Activated T-cell treated with anti-CD3 and anti-CD28 coated beads for 48 hours (primary cell): ENCODE results near the gene FBN1.

ENCODE experiments used
- DNase-seq: peaks from one replicate; pipeline ENCODE4 v3.0.0-alpha.2; 2020; ENCODE audit warnings: low read depth

FBN1 gene

DNA sequence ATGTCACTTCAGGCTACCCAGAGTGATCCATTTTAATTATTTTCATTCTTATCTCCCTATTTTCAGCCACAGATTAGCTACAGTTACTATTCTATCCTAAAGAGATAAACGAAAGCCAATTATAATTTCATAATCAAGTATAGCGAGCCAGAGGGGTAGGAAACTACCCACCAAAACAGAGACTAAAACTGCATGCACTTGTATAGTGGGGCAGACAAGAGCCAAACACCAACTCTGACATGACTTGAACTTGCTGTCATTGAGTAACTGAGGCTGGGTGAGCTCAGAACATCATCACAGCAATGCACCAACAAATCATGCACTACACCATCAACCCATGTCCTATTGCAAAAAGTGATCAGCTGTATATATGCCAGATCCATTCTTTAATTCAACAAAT is 64.8 kb downstream of the FBN1 start:
- DNase-seq: no peak

DNA sequence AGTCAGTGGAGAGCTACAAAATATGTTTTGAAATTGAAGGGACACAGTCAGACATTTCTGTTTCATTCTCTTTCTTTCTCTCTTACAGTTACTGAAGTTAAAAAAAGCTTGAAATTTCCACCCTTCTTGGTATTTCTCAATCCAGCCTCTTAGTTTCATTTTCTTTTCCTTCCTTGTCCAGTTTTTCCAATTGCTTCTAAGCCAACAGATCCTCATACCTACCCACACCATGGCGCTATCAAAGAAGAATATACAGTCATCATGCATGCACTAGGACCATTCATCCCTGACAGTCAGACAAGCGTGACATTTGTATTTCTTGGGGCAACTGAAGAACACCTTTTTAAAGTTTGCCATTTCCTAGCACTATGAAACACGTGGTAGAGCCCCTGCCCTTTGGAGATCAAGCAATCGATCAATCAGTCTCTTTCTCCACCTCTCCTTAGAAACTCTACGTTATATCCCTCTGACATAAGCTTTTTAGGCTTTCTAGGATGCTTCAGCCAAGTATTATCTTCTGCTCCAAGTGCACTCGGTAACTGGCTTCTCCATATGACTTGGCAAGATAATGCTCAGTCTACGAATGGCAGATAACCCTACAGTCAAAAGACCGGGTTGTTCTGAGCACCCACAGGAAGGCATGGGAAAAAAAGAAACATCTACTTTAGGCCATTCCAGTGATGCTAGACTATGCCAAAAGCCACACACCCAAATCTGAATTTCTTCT is 65.4 kb downstream of the FBN1 start:
- DNase-seq: no peak

DNA sequence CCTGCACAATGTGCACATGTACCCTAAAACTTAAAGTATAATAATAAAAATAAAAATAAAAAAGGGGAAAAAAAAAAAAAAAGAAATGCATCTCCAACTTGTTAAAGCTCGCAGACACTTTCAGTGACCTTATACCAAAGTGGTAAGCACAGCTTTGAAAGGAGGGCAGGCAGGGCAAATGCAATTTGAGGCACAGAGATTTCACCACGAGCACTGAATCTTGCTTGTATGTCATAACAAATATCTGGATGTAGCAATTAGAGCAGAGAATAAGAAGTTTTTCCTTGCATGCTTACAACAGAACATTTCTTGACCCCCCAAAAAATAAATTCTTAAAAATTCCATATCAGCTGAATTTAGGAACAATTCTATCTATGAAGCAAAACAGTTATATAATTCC is 66.5 kb downstream of the FBN1 start:
- DNase-seq: no peak

DNA sequence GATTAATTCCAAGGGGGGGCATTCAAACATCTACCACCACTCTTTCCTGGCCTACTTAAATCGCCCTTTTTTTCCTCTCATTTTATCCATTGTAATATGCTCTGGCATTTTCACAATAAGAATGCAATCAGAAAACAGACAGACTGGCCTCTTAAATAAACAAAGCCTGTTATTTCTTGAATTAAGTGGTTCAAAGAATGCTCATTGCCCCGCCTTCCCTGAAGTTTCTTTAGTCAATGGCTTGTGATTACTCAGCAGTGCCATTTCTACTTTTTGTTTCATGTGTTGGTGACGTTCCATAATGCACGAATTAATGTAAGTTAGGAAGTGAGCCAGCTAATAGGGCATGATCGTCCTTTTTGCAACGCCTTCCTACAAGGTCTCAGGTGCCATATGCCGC is 68.0 kb downstream of the FBN1 start:
- DNase-seq: no peak

DNA sequence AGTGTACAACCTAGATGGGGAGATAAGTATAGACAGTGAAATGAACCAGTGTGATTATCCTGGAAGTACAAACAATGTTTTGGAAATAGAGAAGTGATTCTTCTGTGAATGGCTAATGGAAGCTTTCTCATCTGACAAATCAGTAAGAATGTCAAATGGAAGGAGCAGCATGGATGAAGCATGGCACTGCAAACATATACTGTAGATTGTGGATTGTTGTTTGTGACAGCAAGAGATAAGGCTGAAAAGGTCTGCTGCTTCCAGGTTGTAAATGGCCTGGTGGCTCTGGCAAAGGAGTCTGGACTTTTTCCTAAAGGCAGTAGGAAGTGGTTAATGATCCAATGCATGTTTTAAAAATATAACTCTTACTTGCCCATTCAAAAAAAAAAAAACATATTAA is 71.3 kb downstream of the FBN1 start:
- DNase-seq: no peak

DNA sequence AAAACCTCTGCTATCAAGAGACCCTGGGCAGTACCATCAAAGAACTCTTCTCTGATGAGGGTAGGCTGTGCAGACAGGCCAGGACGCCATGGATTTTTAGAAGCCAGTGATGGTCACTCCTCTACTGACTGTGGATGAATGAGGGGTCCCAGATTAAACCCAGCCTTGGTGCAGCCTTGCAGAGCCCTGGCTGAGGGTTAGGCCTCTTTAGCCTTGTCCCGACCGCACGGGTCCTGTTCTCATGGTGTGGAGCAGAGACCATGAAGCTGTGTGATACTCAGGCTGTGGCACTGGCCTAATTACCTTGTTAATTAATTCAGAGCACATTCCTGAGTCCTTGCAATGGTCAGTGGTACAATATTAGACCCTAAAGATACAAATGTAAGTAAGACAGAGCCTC is 71.7 kb downstream of the FBN1 start:
- DNase-seq: no peak

DNA sequence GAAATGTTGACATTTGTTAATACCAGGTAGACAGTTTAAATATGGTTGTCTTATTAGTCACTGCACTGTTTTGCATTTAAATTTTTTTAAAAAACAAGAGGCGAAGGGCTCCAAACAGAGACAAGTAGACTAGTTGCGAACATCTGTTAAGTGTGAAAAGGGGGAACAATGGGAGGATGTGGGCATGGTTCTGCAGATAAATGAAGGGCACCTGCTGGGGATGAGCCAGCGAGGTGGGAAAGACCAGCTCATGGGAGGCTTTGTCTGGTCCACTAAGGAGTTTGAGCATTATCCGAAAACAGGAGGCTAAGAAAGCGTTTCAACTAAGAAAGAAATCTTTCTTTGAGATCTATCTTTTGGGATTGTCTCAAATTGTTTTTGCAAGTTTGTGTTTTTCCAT is 72.7 kb downstream of the FBN1 start:
- DNase-seq: no peak

DNA sequence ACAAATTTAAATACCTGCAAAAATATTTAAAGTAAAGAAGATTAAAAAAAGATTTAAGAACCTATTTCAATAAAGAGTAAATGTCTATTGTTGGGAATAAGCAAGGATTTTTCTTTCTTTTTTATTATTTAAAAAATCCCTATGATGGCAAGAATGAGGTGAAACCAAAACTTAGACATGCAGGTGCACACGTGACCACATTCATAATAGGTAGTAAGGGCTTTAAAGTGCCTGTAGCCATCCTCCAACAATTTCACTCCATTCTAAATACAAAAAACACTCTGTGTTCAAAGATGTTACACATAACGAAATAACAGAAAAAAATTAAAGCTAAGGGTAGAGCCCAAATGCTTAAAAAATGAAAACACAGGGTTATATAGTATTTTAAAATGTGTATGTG is 74.0 kb downstream of the FBN1 start:
- no peak for DNase-seq

DNA sequence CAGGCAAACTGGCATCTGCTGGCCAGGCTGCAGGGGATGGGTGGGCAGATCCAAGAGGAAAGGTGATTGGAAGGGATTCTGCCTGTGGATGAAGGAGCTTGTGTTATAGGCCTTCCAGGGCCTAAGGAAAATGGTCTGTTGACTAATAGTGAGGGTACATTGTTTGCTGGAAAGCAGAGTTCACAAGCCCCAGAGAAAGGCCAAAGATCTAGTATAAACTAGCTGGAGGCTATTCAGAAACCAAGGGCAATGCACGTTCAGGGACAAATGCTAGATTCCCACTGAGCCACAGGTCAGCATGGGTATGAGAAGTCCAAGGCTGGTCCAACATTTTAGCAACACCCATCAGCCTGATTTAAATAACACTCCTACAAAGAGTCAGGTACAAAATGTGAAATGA is 74.7 kb downstream of the FBN1 start:
- DNase-seq: no peak

DNA sequence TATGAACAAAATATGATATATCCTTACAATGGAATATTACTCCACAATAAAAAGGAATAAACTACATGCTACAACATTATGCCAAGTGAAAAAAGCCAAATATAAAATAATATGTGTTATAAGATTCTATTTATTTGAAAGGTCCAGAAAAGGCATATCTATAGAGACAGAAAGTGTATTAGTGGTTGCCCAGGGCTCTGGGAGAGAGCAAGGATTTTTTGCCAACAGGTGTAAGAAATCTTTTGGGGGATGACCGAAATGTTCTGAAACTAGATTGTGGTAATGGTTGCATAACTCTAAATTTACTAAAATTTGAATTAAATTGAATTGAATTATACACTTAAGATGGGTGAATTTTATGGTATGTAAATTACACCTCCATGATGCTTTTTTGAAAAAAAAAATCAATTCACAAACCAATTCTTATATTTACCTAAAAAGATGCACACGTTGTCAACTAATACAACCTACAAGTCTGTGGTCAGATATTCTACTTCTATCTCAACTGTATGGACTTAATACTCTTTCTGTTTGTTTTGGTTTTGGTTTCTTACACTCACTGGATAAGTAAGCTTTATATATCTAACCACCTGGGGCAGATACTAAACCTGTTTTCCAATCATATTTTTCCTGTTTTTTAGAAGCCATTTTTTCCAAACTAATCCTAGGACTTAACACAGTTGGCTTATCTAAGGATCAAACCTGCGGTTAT is 75.8 kb downstream of the FBN1 start:
- no peak for DNase-seq

DNA sequence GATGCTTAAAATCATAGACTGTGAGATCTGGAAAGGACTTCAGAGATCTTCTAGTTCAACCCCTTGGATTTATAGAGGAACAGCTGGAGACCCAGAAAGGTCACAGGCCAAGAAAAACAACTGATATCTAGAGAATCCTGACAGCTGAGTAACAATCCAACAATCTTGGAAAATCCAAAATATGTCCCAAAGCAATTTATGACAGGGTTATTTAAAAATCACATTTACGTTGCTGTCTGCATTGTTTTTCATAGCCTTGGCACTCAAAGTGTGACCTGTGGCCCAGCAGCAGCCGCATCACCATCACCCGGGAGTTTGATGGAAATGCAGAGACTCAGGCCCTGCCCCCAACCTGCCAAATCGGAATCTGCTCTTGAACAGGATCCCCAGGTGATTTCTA is 78.8 kb downstream of the FBN1 start:
- DNase-seq: no peak

DNA sequence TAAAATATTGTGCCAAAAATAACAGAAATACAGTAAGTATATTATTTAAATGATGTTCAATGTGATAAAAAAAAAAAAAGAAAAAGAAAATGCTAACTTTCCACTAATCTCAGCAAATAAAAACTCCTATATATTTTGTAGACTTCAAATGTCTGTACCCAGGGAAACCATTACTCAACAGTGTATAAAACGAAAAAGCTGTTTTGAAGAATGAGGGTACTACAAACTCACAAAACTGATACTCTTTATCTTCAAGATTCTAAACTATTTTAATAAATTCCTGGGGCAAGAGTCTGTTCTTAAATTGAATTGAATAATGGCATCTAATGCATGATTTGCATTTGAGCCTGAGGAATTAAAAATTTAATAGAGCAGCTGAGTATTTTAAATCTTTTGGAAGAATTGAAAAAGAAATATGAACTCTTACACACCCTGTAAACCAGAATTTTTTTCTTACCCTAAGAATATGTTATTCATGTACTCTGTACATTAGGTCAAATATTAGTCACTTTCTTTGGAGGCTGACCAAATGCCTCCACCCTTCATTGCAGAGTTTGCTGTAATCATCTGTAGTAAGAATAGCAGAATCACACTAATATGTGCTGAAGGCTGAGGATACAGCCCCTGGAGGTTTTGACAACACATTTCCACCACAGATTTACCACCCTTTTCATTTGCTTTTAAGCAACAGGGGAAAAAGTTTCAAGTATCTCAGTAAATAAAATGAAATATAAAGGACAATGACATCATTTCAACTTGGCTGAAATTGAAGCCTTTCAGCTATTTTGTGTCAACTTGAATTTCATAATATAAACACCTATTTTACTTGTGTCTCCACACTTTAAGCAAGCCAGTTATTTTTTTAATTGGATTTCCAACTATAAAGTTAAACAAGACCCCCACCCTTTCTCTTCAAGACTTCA is 79.7 kb downstream of the FBN1 start:
- DNase-seq: no peak

DNA sequence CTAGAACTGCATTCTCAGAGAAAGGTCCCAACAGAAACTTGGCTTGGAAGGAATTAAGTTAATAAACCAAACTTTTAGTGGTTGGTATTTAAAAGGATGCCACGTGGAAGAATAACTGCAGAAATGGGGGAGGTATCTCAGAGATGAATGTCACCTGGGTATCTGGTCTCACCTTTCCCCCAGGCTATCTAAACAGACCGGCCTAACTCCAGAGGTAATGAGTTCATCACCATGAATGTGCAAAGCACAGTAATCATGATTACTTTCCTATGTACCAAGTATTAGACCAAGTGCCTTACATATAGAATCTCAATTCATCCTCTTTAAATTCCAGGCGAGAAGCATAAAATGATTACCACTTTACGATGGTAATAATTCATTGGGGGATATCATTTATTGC is 80.8 kb downstream of the FBN1 start:
- no peak for DNase-seq

DNA sequence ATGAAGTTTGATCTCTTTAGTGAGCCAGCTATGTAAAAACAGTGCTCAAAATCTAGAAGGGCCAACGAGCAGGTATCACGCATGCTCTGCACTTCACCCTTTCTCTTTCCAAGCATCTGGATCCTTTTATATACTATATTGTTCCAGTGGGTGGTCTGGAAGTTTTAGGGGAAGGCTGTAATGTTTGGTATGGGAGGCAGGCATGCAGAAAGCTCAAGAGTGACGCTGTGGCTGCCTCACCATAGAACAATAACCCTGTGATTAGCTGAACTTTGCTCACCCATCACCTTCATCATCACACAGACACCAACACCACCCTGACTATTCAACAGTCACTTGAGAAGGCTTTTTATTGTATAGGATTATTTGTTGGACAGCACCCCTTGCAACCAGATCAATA is 81.6 kb downstream of the FBN1 start:
- DNase-seq: no peak

DNA sequence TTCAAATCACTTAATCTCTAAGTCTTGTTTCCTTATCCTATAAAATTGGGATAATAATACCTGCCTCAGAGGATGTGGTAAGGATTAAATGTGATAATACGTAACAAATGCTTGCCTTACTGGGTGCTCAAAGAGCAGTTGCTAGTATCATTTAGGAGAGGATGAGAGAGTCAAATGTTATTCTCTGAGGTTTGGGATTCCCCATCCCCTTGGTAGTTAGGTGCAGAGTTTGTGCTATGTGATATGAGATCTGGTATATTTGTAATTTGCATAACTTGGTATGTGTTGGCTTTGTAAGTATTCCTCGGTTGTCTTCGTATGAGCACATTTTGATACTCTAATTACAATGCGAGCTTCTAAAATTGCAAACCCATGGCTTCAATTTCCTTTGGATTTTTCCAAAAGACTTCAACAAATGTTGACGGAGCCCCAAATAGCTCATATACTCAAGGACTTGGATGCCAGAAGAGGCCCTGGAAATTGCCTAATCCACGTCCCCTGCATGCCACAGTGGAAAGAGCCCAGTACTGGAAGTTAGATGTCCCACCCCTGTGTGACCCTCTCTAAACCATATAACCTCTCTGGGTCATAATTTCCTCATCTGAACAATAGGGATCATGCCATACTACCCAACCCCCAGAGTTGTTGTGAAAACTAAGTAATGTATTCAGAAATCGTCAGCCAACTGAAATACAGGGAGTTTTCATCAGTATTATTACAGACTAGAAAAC is 85.0 kb downstream of the FBN1 start:
- DNase-seq: no peak

DNA sequence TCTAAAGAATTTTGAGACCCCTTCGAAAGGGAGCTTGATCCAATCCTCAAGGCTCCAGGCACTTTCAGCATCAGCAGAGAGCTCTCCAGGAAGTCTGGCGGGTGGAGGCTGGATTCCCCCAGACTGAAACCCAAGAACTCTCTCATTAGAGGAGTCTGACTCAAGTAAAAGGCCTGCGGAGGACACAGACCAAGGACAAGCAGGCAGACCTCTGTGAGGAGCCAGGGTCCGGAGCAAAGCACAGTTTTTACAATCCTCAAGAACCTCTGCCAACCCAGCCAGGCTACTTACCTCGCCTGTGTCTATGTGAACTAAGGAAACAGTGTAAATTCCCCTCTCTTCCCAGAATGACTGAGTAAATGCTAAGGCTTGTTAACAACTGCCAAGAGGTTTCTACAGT is 86.2 kb downstream of the FBN1 start:
- no peak for DNase-seq

DNA sequence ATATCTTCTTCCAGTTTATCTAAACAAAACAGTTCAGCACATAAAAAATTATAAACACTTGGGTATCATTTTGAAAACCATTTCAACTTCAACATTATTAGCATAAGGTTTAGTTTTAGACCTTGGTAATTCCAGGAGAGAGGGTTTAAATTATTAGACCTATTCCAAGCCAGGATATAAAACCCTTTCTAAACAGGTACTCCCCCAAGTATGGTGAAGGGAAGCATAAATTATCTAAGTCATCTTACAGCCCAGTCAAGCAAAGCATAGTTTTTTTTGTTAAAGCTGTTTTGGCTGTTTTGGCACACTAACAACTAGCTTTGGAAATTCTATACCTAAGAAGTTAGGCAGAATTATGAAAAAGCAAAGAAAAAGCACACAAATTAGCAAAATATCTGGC is 87.3 kb downstream of the FBN1 start:
- DNase-seq: no peak

DNA sequence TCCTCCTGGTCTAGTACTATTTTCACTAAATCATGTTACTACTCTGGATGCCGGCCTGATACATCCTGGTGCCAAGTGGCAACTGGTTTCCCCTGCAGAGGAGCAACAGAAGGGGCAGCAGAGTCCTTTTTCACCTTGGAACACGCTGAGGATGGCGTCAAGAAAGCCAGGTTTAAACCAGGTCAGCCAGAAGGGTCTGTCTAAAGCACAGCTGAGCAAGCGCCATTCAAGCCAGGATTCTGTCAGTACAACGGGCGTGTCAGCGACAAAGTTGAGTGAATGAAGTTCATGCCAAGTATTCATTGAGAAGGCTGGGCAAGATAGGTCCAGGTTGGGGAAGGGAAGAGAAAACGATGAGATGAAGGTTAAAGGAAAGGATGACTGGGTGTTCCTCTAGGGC is 88.2 kb downstream of the FBN1 start:
- no peak for DNase-seq

DNA sequence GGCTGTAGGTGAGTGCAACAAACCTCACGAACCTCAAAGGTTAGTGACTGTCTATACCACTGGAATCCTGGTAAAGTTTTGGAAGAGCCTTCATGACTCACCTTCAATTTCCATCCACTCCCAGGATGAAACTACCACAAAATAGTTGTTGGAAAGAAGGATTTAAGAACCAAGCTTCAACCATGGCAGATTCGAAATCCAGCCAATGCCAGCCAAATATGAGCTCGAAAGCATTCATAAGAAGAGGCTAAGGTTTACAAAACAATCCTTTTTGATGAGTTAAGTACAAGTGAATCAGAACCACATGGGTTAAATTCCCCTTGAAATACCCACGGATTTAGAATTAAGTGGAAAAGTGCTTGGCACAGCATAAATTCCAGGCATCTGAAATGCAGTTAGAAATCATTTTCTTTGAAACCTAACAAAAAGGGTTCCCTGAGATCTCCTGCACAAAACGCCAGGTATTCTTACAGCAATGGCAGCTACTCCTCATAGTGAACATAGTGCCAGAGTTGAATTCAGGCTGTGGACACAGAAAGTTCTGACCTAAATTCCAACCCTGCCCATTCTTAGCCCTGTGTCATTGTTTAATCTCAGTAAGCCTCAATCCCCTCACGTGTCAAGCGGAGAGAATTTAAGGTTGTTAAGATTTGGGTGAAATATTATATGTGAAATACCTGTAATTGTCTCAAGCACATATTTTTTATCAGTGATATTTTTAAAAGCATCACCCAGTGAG is 89.2 kb downstream of the FBN1 start:
- DNase-seq: no peak

DNA sequence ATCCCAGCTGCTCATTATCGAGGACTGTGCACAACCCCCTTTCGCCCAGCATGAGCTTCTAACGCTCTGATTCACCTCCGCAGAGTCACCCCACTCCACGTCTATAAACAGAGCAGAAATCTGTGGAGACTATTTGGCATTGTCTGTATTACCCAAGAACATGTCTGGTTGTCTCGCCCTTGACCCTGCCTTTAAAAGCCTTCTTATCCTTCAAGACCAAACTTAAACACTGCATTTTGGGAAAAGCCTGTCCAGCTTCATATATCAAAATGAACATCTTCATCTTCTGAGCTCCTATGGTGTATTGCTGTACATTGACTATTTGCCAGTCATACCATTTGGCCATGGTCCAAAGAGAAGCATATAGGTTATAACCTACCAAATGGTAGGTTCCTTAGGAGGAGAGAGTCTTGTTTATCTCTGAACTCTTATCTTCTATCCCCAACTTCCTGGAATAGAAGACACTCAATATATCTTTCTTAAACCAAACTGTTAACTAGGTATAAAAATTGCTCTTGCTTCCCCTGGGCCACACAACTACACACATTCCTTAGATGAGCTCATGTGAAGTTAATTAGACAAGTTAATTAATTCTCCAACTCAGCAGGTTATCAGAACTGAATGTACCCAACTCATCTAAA is 90.1 kb downstream of the FBN1 start:
- DNase-seq: no peak

DNA sequence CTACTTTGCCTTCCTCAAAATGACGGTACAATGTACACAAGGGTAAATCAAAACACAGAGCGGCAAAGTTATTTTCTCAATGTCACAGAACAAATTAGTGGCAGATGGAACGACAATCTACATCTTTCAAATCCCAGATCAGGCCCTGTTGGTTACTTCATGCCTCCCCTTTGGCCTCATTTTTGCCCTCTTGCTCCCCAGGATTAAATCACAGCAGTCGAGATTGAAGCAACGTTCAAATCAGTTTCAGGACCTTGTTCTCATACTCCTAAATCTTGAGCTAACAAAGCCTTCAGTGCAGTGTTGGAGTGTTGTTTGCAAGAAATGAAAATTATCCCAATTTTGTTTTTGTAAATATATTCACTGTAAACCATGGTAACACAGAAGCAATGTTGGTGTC is 91.4 kb downstream of the FBN1 start:
- DNase-seq: no peak
